HL-60 (cell line): ENCODE results near the gene PPP1R18.
"Not testable (repeated sequence)": the region's sequence is repeated elsewhere in the genome, so short reads cannot be mapped to it uniquely, and the experiment has no call there.

Source experiments
- DNase-seq, 2 experiments: peaks; one replicate each; pipeline ENCODE4 v3.0.0-alpha.2; 2010 to 2020; ENCODE audit warnings: low read depth in 1 of 2, low spot score in 1 of 2
- H3K27ac ChIP-seq: fragments of 250-450 bp; sonication (Bioruptor Pico); replicated peaks from 2 replicates; pipeline ENCODE4 v1.5.1; 2020; ENCODE audit warnings: mild to moderate bottlenecking, moderate library complexity
- H3K27me3 ChIP-seq: fragments of 250-450 bp; sonication (Bioruptor Pico); 2 replicates; pipeline ENCODE4 v1.5.1; 2021; ENCODE audit warnings: mild to moderate bottlenecking, moderate library complexity; ENCODE audit not compliant: insufficient read depth, poor library complexity, severe bottlenecking
- H3K4me3 ChIP-seq: replicated peaks from 2 replicates; pipeline ENCODE4 v1.5.1; 2011; ENCODE audit warnings: mild to moderate bottlenecking, control low read depth, low read length; ENCODE audit not compliant: insufficient read depth
- CTCF ChIP-seq: IDR thresholded peaks from one replicate; pipeline ENCODE4 v1.5.1; 2011; ENCODE audit warnings: low read length, control low read depth, inconsistent platforms; ENCODE audit not compliant: insufficient read depth
- GABPA ChIP-seq: IDR thresholded peaks from 2 replicates; pipeline ENCODE4 v1.6.1; 2012; ENCODE audit warnings: low read depth
- POLR2AphosphoS5 ChIP-seq: IDR thresholded peaks from 2 replicates; pipeline ENCODE4 v1.6.1; 2012; ENCODE audit warnings: low read depth
- REST ChIP-seq: IDR thresholded peaks from 2 replicates; pipeline ENCODE4 v1.6.1; 2012; ENCODE audit warnings: low read depth; ENCODE audit not compliant: insufficient replicate concordance
- SPI1 ChIP-seq: IDR thresholded peaks from 2 replicates; pipeline ENCODE4 v1.6.1; 2012; ENCODE audit warnings: low read depth, mild to moderate bottlenecking, borderline replicate concordance

The PPP1R18 gene

DNA sequence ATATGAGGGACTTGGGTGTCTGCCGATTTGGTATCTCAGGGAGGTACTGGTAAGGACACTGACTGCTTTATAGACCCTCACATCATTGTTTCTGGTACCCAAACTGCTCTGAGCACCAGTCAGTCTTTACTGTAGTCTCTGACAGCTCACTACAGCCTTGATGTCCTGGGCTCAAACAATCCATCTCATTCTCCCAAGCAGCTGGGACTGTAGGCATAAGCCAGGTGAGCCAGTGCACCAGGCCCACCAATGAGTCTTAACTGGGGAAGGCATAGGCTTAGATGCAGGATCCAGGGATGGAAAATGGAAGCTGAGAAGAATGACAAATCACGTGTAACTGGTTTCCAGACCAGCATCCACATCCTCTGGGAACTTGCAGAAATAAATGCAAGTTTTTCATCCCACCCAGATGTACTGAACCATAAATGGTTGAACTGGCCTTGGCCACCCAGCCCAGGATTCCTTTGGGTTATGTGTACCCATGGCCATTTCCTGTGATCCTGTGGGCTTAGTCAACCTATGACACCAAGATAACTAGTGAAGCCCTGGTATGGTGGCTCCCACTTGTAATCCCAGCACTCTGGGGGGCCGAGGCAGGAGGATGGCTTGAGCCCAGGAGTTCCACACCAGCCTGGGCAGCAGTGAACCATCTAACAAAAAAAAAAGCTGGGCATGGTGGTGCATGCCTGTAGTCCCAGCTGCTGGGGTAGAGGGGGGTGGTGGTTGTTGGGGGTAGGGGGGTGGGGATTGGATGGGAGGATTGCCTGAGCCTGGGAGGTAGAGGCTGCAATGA lies 39.5 kb upstream of the PPP1R18 start:
- DNase-seq: no peak
- H3K27me3 ChIP-seq: no peaks in the 10 kb centered on the region
- no peak overlapping the region for H3K27ac ChIP-seq
- no peak overlapping the region for H3K4me3 ChIP-seq
- no peak for TF ChIP-seq CTCF
- no peak for TF ChIP-seq GABPA
- TF ChIP-seq POLR2AphosphoS5: peak; percentile 93
- no peak for TF ChIP-seq SPI1
- no peak for TF ChIP-seq REST

- DNase-seq: no peak
- no peak overlapping the region for H3K27ac ChIP-seq
- TF ChIP-seq REST: no peak
- no peak for TF ChIP-seq CTCF
- no peak; the same call in 1 of the 2 replicates for TF ChIP-seq POLR2AphosphoS5
- no peak for TF ChIP-seq SPI1
- no peak for TF ChIP-seq GABPA
- no peak overlapping the region for H3K4me3 ChIP-seq
- no peaks in the 10 kb centered on the region for H3K27me3 ChIP-seq
Observed at GRCh38 chr6:30724906-30725667, 38.6 kb upstream of the PPP1R18 start.

- DNase-seq, H3K27me3 ChIP-seq, H3K27ac ChIP-seq, H3K4me3 ChIP-seq: not testable (repeated sequence)
- peak; percentile 35 for TF ChIP-seq POLR2AphosphoS5
Observed at GRCh38 chr6:30723843-30724741, 37.6 kb upstream of the PPP1R18 start.

GRCh38 chr6:30723159-30723842 lies 36.9 kb upstream of the PPP1R18 start:
- H3K27me3 ChIP-seq, H3K4me3 ChIP-seq, DNase-seq: not testable (repeated sequence)
- peak overlapping the region; percentile 3; the same call in 1 of the 2 replicates for H3K27ac ChIP-seq
